SK-N-SH (cell line): ENCODE measurements around the gene DLX6.

Experiments
- CHD2 ChIP-seq: fragments of 150-350 bp; IDR thresholded peaks from 2 replicates; pipeline ENCODE4 v1.6.1; 2018; ENCODE audit warnings: low read length; ENCODE audit not compliant: partially characterized antibody
- CTCF ChIP-seq: fragments of 200-600 bp; sonication (generic); IDR thresholded peaks from 2 replicates; pipeline ENCODE4 v1.6.1; 2017; ENCODE audit warnings: antibody characterized with exemption, mild to moderate bottlenecking, moderate library complexity
- EZH2phosphoT487 ChIP-seq: fragments of 200-600 bp; sonication (generic); IDR thresholded peaks from 2 replicates; pipeline ENCODE4 v1.6.1; 2017; ENCODE audit warnings: low read depth, mixed run types, mild to moderate bottlenecking, antibody characterized with exemption, moderate library complexity, borderline replicate concordance
- FOXJ3 ChIP-seq: sonication (generic); formaldehyde crosslinking; IDR thresholded peaks from 2 replicates; pipeline ENCODE4 v1.5.1; 2020; ENCODE audit warnings: mild to moderate bottlenecking, missing genetic modification reagents
- REST ChIP-seq: IDR thresholded peaks from 2 replicates; pipeline ENCODE4 v1.6.1; 2012; ENCODE audit warnings: mild to moderate bottlenecking, low read depth, low read length, moderate library complexity

GRCh38 chr7:96995406-96996110, 9.8 kb upstream of the DLX6 start:
- TF ChIP-seq REST, result no peak
- no peak for TF ChIP-seq CTCF
- no peak for TF ChIP-seq CHD2
- TF ChIP-seq FOXJ3, result no peak
- no peak for TF ChIP-seq EZH2phosphoT487
